ENCODE results near the gene ATP7A. TPM values are rescaled to one million over a fixed set of nuclear protein-coding genes. Genes with fewer than 3 reads are reported as not detected.
"Not testable (repeated sequence)": the region's sequence is repeated elsewhere in the genome, so short reads cannot be mapped to it uniquely, and the experiment has no call there.

The ATP7A gene
- polyA plus RNA-seq, 3 donors from 2014 or later: 4.7 to 11.6 (median 6.5) TPM

DNA sequence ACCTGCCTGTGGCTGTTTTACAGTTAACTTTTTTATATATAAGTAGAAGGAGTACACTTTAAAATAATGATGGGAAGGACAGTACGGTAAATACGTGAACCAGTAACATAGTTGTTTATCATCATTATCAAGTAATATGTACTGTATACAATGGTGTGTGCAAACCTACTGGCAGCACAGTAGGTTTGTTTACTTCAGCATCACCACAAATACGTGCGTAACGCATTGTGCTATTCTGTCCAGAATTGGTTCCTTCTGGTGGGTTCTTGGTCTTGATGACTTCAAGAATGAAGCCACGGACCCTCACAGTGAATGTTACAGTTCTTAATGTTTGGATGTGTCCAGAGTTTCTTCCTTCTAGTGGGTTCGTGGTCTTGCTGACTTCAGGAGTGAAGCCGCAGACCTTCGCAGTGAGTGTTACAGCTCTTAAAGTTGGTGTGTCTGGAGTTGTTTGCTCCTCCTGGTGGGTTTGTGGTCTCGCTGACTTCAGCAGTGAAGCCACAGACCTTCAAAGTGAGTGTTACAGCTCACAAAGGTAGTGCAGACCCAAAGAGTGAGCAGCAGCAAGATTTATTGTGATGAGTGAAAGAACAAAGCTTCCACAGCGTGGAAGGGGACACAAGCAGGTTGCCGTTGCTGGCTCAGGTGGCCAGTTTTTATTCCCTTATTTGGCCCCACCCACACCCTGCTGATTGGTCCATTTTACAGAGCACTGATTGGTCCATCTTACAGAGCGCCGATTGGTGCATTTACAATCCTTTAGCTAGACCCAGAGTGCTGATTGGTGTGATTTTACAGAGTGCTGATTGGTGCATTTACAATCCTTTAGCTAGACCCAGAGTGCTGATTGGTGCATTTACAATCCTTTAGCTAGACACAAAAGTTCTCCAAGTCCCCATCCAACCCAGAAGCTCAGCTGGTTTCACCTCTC, 162.9 kb downstream of the ATP7A start:
- not testable (repeated sequence) for H3K27me3 Mint-ChIP-seq (ENCODE audit: low read depth in 3 of 3); H3K36me3 Mint-ChIP-seq
- Mint-ChIP-seq H3K4me3 (peak overlapping the region; percentile 28 to 74 (median 65)), H3K4me1 (peaks cover 14 to 18% of the 10 kb centered on the region in 2 donors), H3K9me3 (peaks cover 0 to 12% (median 2%) of the 10 kb centered on the region in 6 donors), H3K27ac (peak overlapping the region; percentile 67 to 91 (median 88))
- DNase-seq: peak; percentile 73 to 80 (median 79)

DNA sequence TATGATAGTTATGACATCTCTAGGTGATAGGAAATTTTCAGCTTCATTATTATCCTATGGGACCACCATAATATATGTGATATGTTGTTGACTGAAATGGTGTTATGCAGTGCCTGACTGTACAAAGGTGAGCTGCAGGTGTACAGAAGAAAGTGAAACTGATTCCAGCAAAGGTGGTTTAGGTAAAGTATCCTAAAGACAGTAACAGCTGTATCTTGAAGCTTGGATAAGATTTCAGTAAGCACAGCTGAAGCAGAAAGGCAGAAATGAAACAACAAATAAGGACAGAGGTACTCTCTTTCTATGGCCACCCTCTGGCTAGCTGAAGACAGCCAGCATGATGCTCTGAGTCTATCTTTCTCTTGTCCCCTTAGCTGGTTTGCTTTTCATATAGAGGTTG, 163.6 kb downstream of the ATP7A start:
- Mint-ChIP-seq H3K36me3 (peaks cover 0 to 4% (median 0%) of the 10 kb centered on the region in 3 donors), H3K4me3 (no peak overlapping the region), H3K9me3 (peaks cover 0 to 12% (median 2%) of the 10 kb centered on the region in 6 donors), H3K27me3 (ENCODE audit: low read depth in 3 of 3) (peaks cover 5 to 9% (median 6%) of the 10 kb centered on the region in 3 donors), H3K27ac (peak overlapping the region in 5 of 6 donors; percentile 79 to 91 (median 86)), H3K4me1 (peaks cover 14 to 18% of the 10 kb centered on the region in 2 donors)
- no peak for DNase-seq

- no peak for DNase-seq
- Mint-ChIP-seq H3K4me1 (peaks cover 14 to 18% of the 10 kb centered on the region in 2 donors), H3K27me3 (ENCODE audit: low read depth in 3 of 3) (peaks cover 6 to 8% (median 7%) of the 10 kb centered on the region in 3 donors), H3K27ac (no peak overlapping the region), H3K4me3 (no peak overlapping the region), H3K9me3 (peaks cover 0 to 12% (median 2%) of the 10 kb centered on the region in 6 donors), H3K36me3 (peaks cover 0 to 4% (median 0%) of the 10 kb centered on the region in 3 donors)
Measured at GRCh38 chrX:78075787-78076389, 165.4 kb downstream of the ATP7A start.

GRCh38 chrX:78081413-78081812, 170.9 kb downstream of the ATP7A start:
- not testable (repeated sequence) for H3K27ac Mint-ChIP-seq; H3K4me1 Mint-ChIP-seq; H3K4me3 Mint-ChIP-seq; H3K9me3 Mint-ChIP-seq; H3K36me3 Mint-ChIP-seq; H3K27me3 Mint-ChIP-seq (ENCODE audit: low read depth in 3 of 3); DNase-seq

DNA sequence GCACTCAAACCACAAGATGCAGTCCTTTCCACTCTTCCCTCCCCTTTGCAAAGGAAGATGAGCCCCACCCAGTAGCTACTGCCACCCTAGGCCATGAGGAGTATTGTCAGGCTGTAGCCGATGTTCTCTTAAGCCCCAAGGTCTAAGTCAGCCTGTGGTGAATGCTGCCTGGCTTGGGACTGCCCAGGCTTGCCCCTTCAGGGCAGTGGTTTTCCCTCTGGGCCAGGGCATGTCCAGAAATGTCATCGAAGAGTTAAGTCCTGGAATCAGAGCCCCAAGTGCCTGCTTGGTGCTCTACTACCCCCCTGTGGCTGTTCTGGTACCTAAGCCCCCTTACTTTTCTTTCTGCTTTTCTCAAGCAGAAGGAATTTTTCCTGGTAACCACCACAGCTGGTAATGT, 181.8 kb downstream of the ATP7A start:
- DNase-seq: peak in 1 of 3 donors; percentile 13
- H3K4me1 Mint-ChIP-seq: no peaks in the 10 kb centered on the region
- peak overlapping the region in 1 of 5 donors; percentile 30 for H3K4me3 Mint-ChIP-seq
- H3K27ac Mint-ChIP-seq: peak overlapping the region in 1 of 6 donors; percentile 14
- H3K36me3 Mint-ChIP-seq: no peaks in the 10 kb centered on the region
- H3K9me3 Mint-ChIP-seq: peaks cover 0 to 3% (median 0%) of the 10 kb centered on the region in 6 donors
- peaks cover 0 to 6% (median 4%) of the 10 kb centered on the region in 3 donors for H3K27me3 Mint-ChIP-seq (ENCODE audit: low read depth in 3 of 3)

- no peaks in the 10 kb centered on the region for H3K9me3 Mint-ChIP-seq
- no peak overlapping the region for H3K27ac Mint-ChIP-seq
- H3K4me1 Mint-ChIP-seq: peaks cover 3 to 5% of the 10 kb centered on the region in 2 donors
- no peaks in the 10 kb centered on the region for H3K36me3 Mint-ChIP-seq
- peaks cover 1 to 6% (median 2%) of the 10 kb centered on the region in 3 donors for H3K27me3 Mint-ChIP-seq (ENCODE audit: low read depth in 3 of 3)
- no peak overlapping the region for H3K4me3 Mint-ChIP-seq
- DNase-seq: no peak
Measured at GRCh38 chrX:78098108-78098507, 187.6 kb downstream of the ATP7A start.

Other genes with a start within 250 kb of the ATP7A start
- 10 to 100 TPM; 13.2 to 79.8 (median 25.5) TPM for gene ATRX, start 124.5 kb upstream of the ATP7A start, polyA plus RNA-seq
- gene MAGT1, start 15.3 kb upstream of the ATP7A start, polyA plus RNA-seq: 10 to 100 TPM; 29.7 to 65.1 (median 51.4) TPM
- gene COX7B, start 11.2 kb upstream of the ATP7A start, polyA plus RNA-seq: 100 to 1,000 TPM; 398 to 724 (median 495) TPM
- under 1 TPM in 2 of 3 donors, not detected in 1; 0.38 to 0.52 TPM for gene PGAM4, start 58.9 kb downstream of the ATP7A start, polyA plus RNA-seq
- 100 to 1,000 TPM; 383 to 645 (median 581) TPM for gene PGK1, start 193.6 kb downstream of the ATP7A start, polyA plus RNA-seq
- 10 to 100 TPM; 15.4 to 27.2 (median 16.1) TPM for gene TAF9B, start 229.0 kb downstream of the ATP7A start, polyA plus RNA-seq